Liver (tissue), 9 donors: ENCODE data around the gene STK11IP. TPM values are rescaled to one million over a fixed set of nuclear protein-coding genes. Genes with fewer than 3 reads are reported as not detected.

Source experiments
- DNase-seq: peaks from one replicate; pipeline ENCODE4 v3.0.0-alpha.2; 2017; ENCODE audit warnings: low spot score
- H3K27ac ChIP-seq, 2 donors: one replicate each; pipeline ENCODE4 v1.7.0; 2013; ENCODE audit warnings: inconsistent platforms in 2 of 2, low read length in 2 of 2, control low read depth in 1 of 2, low read depth in 1 of 2, mild to moderate bottlenecking in 1 of 2
- H3K27me3 ChIP-seq, 4 donors: one replicate each; pipeline versions ENCODE4 v1.6.1 to v1.7.0; 2013; ENCODE audit warnings: low read length in 3 of 4, inconsistent platforms in 1 of 4, mild to moderate bottlenecking in 1 of 4, moderate library complexity in 1 of 4; ENCODE audit not compliant: control insufficient read depth in 4 of 4, insufficient read depth in 4 of 4
- H3K36me3 ChIP-seq, 4 donors: one replicate each; pipeline versions ENCODE4 v1.6.1 to v1.7.0; 2013; ENCODE audit warnings: low read length in 3 of 4, mild to moderate bottlenecking in 3 of 4, low read depth in 1 of 4, moderate library complexity in 1 of 4; ENCODE audit not compliant: control insufficient read depth in 4 of 4, insufficient read depth in 3 of 4
- H3K4me1 ChIP-seq, 4 donors: one replicate each; pipeline versions ENCODE4 v1.6.1 to v1.7.0; 2013; ENCODE audit warnings: low read length in 3 of 4, mild to moderate bottlenecking in 3 of 4, moderate library complexity in 1 of 4; ENCODE audit not compliant: control insufficient read depth in 4 of 4, insufficient read depth in 4 of 4
- H3K4me3 ChIP-seq, 3 donors: one replicate each; pipeline versions ENCODE4 v1.6.1 to v1.7.0; 2013; ENCODE audit warnings: low read length in 3 of 3, control low read depth in 1 of 3, low read depth in 1 of 3, mild to moderate bottlenecking in 1 of 3
- H3K9ac ChIP-seq, 2 donors: one replicate each; pipeline ENCODE4 v1.7.0; 2013; ENCODE audit warnings: low read length in 2 of 2, mild to moderate bottlenecking in 2 of 2, moderate library complexity in 2 of 2, control low read depth in 1 of 2, low read depth in 1 of 2
- H3K9me3 ChIP-seq, 4 donors: one replicate each; pipeline versions ENCODE4 v1.6.1 to v1.7.0; 2013; ENCODE audit warnings: low read length in 3 of 4; ENCODE audit not compliant: control insufficient read depth in 4 of 4
- ATF3 ChIP-seq: IDR thresholded peaks from 2 replicates; pipeline ENCODE4 v1.6.1; 2016; ENCODE audit warnings: antibody characterized with exemption
- EGR1 ChIP-seq, 2 donors: IDR thresholded peaks; 2 replicates each; pipeline ENCODE4 v1.6.1; 2016 to 2018; ENCODE audit warnings: antibody characterized with exemption in 2 of 2, low read depth in 2 of 2
- FOXA1 ChIP-seq: IDR thresholded peaks from 2 replicates; pipeline ENCODE4 v1.6.1; 2016; ENCODE audit warnings: antibody characterized with exemption
- FOXA2 ChIP-seq: IDR thresholded peaks from 2 replicates; pipeline ENCODE4 v1.6.1; 2016; ENCODE audit warnings: antibody characterized with exemption
- GABPA ChIP-seq, 2 donors: IDR thresholded peaks in 1 of 2; conservative IDR thresholded peaks in 1 of 2; 2 replicates each; pipeline ENCODE4 v1.6.1; 2016; ENCODE audit warnings: antibody characterized with exemption in 2 of 2, mild to moderate bottlenecking in 1 of 2, moderate library complexity in 1 of 2
- HNF4A ChIP-seq, 2 donors: conservative IDR thresholded peaks; 2 replicates each; pipeline ENCODE4 v1.6.1; 2016; ENCODE audit warnings: antibody characterized with exemption in 2 of 2, mild to moderate bottlenecking in 2 of 2
- HNF4G ChIP-seq: IDR thresholded peaks from 2 replicates; pipeline ENCODE4 v1.6.1; 2016; ENCODE audit warnings: antibody characterized with exemption
- NR2F2 ChIP-seq: IDR thresholded peaks from 2 replicates; pipeline ENCODE4 v1.6.1; 2016; ENCODE audit warnings: antibody characterized with exemption
- RAD21 ChIP-seq, 2 donors: IDR thresholded peaks; 2 replicates each; pipeline ENCODE4 v1.6.1; 2016; ENCODE audit warnings: antibody characterized with exemption in 2 of 2, mild to moderate bottlenecking in 2 of 2
- RXRA ChIP-seq, 2 donors: IDR thresholded peaks; 2 replicates each; pipeline ENCODE4 v1.6.1; 2017 to 2018; ENCODE audit warnings: antibody characterized with exemption in 2 of 2, mild to moderate bottlenecking in 1 of 2
- SP1 ChIP-seq: IDR thresholded peaks from 2 replicates; pipeline ENCODE4 v1.6.1; 2018; ENCODE audit warnings: antibody characterized with exemption, mild to moderate bottlenecking
- TAF1 ChIP-seq: conservative IDR thresholded peaks from 2 replicates; pipeline ENCODE4 v1.6.1; 2016; ENCODE audit warnings: antibody characterized with exemption, mild to moderate bottlenecking
- YY1 ChIP-seq: IDR thresholded peaks from 2 replicates; pipeline ENCODE4 v1.6.1; 2016; ENCODE audit warnings: antibody characterized with exemption, mild to moderate bottlenecking
- WGBS: extraction: QIAGEN DNeasy Blood & Tissue Kit; methylation state at CpG from one replicate; pipeline ENCODE4 v1.1.7; 2013; 5-methylcytosine and 5-hydroxymethylcytosine counted together
- polyA plus RNA-seq, 2 donors: library from polyadenylated mRNA; stranded (reverse) in 1 of 2; unstranded in 1 of 2; fragments of 200-250 nt in 1 of 2; fragments of >200 nt in 1 of 2; fragmentation: Nextera tagmentation in 1 of 2; extraction: Ambion mirVana in 1 of 2; gene quantifications; one replicate each; pipeline versions ENCODE4 v1.2.1 to v1.2.3, GENCODE V29; 2013 to 2015
- total RNA-seq, 2 donors: library from RNA; depleted of rRNA; stranded (reverse); fragments of >200 nt; gene quantifications; one replicate each; pipeline ENCODE4 v1.2.3, GENCODE V29; 2014
- TF ChIP-seq, protein P1 (sequence below): IDR thresholded peaks from 2 replicates; pipeline ENCODE4 v1.6.1; 2016; ENCODE audit warnings: antibody characterized with exemption
- TF ChIP-seq, protein P2 (sequence below): IDR thresholded peaks from 2 replicates; pipeline ENCODE4 v1.6.1; 2016; ENCODE audit warnings: antibody characterized with exemption
- TF ChIP-seq, protein P3 (sequence below): fragments of 150-350 bp; IDR thresholded peaks from 2 replicates; pipeline ENCODE4 v1.5.1; 2017; ENCODE audit warnings: improper control_type of control experiment, low read depth, low read length; ENCODE audit not compliant: missing input control
- TF ChIP-seq, protein P4 (sequence below): IDR thresholded peaks from 2 replicates; pipeline ENCODE4 v1.6.1; 2016; ENCODE audit warnings: antibody characterized with exemption, mild to moderate bottlenecking
- donor health status: healthy.
- donor health status: healthy.
- donor health status: healthy.
- donor health status: healthy.
- donor health status: healthy.

The STK11IP gene
- total and polyA plus RNA-seq, 4 donors = 2.9 to 8.4 (median 6.4) TPM

DNA sequence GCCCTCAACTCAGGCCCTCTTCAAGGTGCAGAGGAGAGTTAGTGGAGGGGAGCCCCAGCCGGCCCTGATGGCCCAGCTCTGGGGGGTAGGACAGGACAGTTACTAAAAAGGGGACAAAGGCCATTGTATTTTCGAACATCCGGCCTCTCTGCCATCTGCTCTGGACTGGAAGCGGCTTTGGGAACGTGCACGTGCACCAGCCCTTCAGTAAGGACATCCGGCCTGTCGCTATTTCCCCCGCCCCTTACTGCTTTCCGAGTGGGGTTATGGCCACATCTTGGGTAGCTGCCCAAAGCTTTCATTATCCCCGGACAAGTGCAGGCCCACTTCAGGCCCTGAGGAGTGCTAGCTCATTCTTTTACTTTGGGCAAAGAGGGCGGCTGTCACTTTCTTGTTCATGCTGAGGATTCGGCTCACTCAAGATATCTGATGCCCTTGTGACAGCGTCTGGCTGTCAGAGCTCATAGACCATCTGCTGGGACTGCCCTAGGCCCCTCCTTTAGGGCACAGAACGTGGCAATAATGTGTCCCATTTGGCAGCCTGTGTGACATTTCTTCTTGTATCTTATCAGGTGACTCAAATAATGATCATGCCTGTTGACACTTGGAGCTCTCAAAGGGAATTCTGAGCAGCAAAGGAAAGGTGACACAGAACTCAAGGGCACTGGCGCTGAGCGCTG lies 47.3 kb downstream of the STK11IP start:
- H3K4me3 ChIP-seq = no peak overlapping the region
- DNase-seq = no peak
- no peak overlapping the region for H3K9ac ChIP-seq
- no peak for TF ChIP-seq FOXA2
- no peak for TF ChIP-seq EGR1 (IDR thresholded peaks at IDR 0.05; ENCODE audit: low read depth in 2 of 2)
- 80% methylated on average over 17 of the region's 17 CpGs for WGBS
- H3K36me3 ChIP-seq = no peaks in the 10 kb centered on the region
- peaks cover 0 to 5% (median 0%) of the 10 kb centered on the region in 4 donors for H3K27me3 ChIP-seq
- H3K4me1 ChIP-seq = peaks cover 0 to 4% (median 2%) of the 10 kb centered on the region in 4 donors
- no peaks in the 10 kb centered on the region for H3K9me3 ChIP-seq
- H3K27ac ChIP-seq = no peak overlapping the region

DNA sequence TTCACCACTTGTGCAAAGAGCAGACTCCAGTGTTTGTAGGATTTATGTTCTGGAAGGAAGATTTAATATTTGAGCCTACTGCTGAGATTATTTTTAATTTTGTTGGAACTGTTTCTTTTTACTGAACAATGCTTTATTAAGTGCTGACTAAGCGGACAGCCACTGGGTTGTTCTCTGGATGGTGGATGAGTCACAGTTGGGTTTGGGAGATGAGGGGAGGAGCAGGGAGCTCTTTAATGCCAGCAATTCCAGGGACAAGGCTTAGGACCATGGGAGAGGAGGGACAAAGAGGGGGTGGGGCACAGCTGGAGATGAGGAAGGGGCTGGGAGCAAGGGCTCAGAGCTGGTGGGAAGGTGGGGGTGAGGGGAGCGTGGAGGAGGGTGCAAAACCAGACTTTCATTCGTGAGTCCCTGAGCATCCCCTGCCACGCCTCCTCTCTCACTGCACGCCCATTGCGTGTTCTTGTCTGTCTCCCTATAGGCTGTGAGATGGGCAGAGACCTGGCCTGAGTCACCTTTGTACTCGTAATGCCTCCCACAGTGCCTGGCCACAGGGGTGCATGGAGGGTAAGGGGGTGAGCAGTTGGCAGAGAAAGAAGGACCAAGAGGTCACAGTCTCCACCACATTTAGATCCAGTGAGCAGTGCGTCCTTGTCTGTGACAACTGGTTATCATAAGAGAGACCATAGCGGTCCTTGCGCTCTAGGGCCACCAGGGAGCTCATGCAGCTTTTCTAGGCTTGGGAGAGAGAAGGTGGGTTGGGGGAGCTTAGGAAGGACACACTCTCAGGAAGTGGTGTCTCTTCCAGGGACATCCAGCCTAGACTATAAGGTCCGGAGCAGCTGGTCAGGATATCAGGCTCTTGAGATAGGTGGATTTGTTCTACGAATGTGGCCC lies 48.2 kb downstream of the STK11IP start:
- Histone ChIP-seq H3K27ac (no peak overlapping the region), H3K9ac (no peak overlapping the region), H3K9me3 (no peaks in the 10 kb centered on the region), H3K4me1 (peaks cover 0 to 4% (median 2%) of the 10 kb centered on the region in 4 donors), H3K36me3 (no peaks in the 10 kb centered on the region), H3K27me3 (peaks cover 0 to 5% (median 3%) of the 10 kb centered on the region in 4 donors), H3K4me3 (no peak overlapping the region)
- WGBS = 85% methylated on average over 12 of the region's 12 CpGs
- TF ChIP-seq HNF4A (conservative IDR thresholded peaks at IDR 0.05) (no peak), RAD21 (IDR thresholded peaks at IDR 0.05) (no peak), NR2F2 (no peak), EGR1 (IDR thresholded peaks at IDR 0.05; ENCODE audit: low read depth in 2 of 2) (no peak), SP1 (no peak), TAF1 (no peak), ATF3 (no peak), HNF4G (no peak)
- TF ChIP-seq, protein P1, sequence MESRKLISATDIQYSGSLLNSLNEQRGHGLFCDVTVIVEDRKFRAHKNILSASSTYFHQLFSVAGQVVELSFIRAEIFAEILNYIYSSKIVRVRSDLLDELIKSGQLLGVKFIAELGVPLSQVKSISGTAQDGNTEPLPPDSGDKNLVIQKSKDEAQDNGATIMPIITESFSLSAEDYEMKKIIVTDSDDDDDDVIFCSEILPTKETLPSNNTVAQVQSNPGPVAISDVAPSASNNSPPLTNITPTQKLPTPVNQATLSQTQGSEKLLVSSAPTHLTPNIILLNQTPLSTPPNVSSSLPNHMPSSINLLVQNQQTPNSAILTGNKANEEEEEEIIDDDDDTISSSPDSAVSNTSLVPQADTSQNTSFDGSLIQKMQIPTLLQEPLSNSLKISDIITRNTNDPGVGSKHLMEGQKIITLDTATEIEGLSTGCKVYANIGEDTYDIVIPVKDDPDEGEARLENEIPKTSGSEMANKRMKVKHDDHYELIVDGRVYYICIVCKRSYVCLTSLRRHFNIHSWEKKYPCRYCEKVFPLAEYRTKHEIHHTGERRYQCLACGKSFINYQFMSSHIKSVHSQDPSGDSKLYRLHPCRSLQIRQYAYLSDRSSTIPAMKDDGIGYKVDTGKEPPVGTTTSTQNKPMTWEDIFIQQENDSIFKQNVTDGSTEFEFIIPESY = no peak
- no peak for DNase-seq

GRCh38 chr2:219648176-219648575 lies 50.5 kb downstream of the STK11IP start:
- no peak for DNase-seq
- 74% methylated on average over 2 of the region's 2 CpGs for WGBS
- TF ChIP-seq, protein P2, sequence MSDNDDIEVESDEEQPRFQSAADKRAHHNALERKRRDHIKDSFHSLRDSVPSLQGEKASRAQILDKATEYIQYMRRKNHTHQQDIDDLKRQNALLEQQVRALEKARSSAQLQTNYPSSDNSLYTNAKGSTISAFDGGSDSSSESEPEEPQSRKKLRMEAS = no peak
- TF ChIP-seq RXRA (IDR thresholded peaks at IDR 0.05) (no peak), HNF4G (no peak), RAD21 (IDR thresholded peaks at IDR 0.05) (no peak), GABPA (IDR thresholded peaks at IDR 0.05 in 1 of 2, conservative IDR thresholded peaks at IDR 0.05 in 1 of 2) (no peak), FOXA1 (no peak), YY1 (no peak), SP1 (no peak), NR2F2 (no peak)
- TF ChIP-seq, protein P3, sequence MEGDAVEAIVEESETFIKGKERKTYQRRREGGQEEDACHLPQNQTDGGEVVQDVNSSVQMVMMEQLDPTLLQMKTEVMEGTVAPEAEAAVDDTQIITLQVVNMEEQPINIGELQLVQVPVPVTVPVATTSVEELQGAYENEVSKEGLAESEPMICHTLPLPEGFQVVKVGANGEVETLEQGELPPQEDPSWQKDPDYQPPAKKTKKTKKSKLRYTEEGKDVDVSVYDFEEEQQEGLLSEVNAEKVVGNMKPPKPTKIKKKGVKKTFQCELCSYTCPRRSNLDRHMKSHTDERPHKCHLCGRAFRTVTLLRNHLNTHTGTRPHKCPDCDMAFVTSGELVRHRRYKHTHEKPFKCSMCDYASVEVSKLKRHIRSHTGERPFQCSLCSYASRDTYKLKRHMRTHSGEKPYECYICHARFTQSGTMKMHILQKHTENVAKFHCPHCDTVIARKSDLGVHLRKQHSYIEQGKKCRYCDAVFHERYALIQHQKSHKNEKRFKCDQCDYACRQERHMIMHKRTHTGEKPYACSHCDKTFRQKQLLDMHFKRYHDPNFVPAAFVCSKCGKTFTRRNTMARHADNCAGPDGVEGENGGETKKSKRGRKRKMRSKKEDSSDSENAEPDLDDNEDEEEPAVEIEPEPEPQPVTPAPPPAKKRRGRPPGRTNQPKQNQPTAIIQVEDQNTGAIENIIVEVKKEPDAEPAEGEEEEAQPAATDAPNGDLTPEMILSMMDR = no peak
- TF ChIP-seq, protein P4, sequence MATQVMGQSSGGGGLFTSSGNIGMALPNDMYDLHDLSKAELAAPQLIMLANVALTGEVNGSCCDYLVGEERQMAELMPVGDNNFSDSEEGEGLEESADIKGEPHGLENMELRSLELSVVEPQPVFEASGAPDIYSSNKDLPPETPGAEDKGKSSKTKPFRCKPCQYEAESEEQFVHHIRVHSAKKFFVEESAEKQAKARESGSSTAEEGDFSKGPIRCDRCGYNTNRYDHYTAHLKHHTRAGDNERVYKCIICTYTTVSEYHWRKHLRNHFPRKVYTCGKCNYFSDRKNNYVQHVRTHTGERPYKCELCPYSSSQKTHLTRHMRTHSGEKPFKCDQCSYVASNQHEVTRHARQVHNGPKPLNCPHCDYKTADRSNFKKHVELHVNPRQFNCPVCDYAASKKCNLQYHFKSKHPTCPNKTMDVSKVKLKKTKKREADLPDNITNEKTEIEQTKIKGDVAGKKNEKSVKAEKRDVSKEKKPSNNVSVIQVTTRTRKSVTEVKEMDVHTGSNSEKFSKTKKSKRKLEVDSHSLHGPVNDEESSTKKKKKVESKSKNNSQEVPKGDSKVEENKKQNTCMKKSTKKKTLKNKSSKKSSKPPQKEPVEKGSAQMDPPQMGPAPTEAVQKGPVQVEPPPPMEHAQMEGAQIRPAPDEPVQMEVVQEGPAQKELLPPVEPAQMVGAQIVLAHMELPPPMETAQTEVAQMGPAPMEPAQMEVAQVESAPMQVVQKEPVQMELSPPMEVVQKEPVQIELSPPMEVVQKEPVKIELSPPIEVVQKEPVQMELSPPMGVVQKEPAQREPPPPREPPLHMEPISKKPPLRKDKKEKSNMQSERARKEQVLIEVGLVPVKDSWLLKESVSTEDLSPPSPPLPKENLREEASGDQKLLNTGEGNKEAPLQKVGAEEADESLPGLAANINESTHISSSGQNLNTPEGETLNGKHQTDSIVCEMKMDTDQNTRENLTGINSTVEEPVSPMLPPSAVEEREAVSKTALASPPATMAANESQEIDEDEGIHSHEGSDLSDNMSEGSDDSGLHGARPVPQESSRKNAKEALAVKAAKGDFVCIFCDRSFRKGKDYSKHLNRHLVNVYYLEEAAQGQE = no peak

More at GRCh38 chr2:219648176-219648575, 50.5 kb downstream of the STK11IP start:
- Histone ChIP-seq H3K9ac (no peak overlapping the region), H3K4me1 (no peaks in the 10 kb centered on the region), H3K4me3 (no peak overlapping the region), H3K9me3 (no peaks in the 10 kb centered on the region), H3K27ac (no peak overlapping the region), H3K27me3 (peaks cover 0 to 10% (median 5%) of the 10 kb centered on the region in 4 donors), H3K36me3 (no peaks in the 10 kb centered on the region)
